Epithelial cell of proximal tubule (primary cell): Measurements from ENCODE around the gene LZTFL1. TPM values are rescaled to one million over a fixed set of nuclear protein-coding genes. Genes with fewer than 3 reads are reported as not detected.
A peak's percentile ranks its signal among the peaks of the same experiment; 100 is the strongest.

Experiments
- DNase-seq: peaks from one replicate; pipeline ENCODE4 v3.0.0-alpha.2; 2011; ENCODE audit warnings: low read depth
- H3K4me3 ChIP-seq: 2 replicates; pipeline ENCODE4 v1.5.1; 2011; ENCODE audit warnings: low read depth, mild to moderate bottlenecking, low read length
- CTCF ChIP-seq: conservative IDR thresholded peaks from 2 replicates; pipeline ENCODE4 v1.5.1; 2012; ENCODE audit warnings: low read depth, mild to moderate bottlenecking, low read length
- total RNA-seq: library from RNA; depleted of rRNA; stranded (reverse); fragments of >200 nt; gene quantifications from 2 replicates; pipeline ENCODE4 v1.2.3, GENCODE V29; 2015

Gene LZTFL1
- total RNA-seq, 1 donor from 2014 or later: 8.6 TPM

- DNase-seq: no peak
- no peak overlapping the region for H3K4me3 ChIP-seq
- no peak for TF ChIP-seq CTCF
These were observed 10.9 kb upstream of the LZTFL1 start for GRCh38 chr3:45852828-45853227.

GRCh38 chr3:45848392-45848791, 6.5 kb upstream of the LZTFL1 start:
- no peak for DNase-seq
- no peak for TF ChIP-seq CTCF
- no peak overlapping the region for H3K4me3 ChIP-seq

GRCh38 chr3:45844616-45845015, 2.7 kb upstream of the LZTFL1 start:
- TF ChIP-seq CTCF: no peak
- no peak overlapping the region for H3K4me3 ChIP-seq
- no peak for DNase-seq

- no peak for DNase-seq
- H3K4me3 ChIP-seq: no peak overlapping the region
- TF ChIP-seq CTCF: no peak
These were observed 1.1 kb upstream of the LZTFL1 start for GRCh38 chr3:45842851-45843625.

- no peak for DNase-seq
- TF ChIP-seq CTCF: no peak
- H3K4me3 ChIP-seq: peak overlapping the region; percentile 96
These were observed 531 bp downstream of the LZTFL1 start for GRCh38 chr3:45841420-45841756.

GRCh38 chr3:45838466-45838865, 3.5 kb downstream of the LZTFL1 start:
- H3K4me3 ChIP-seq: no peak overlapping the region
- TF ChIP-seq CTCF: no peak
- no peak for DNase-seq

GRCh38 chr3:45832699-45833098, 9.2 kb downstream of the LZTFL1 start:
- DNase-seq: no peak
- H3K4me3 ChIP-seq: no peak overlapping the region
- peak; percentile 58 for TF ChIP-seq CTCF
